IMR-90 (cell line): ENCODE results near the gene TOP3B. TPM values are rescaled to one million over a fixed set of nuclear protein-coding genes. Genes with fewer than 3 reads are reported as not detected.

ENCODE experiments used
- ATAC-seq: fragments of 200-7000 bp; cut with Tn5 transposase; 2 replicates; pipeline ENCODE4 v1.9.1; 2020; ENCODE audit warnings: low read depth, mild to moderate bottlenecking, moderate library complexity
- BruUV-seq: library from RNA; stranded (reverse); fragments of 400-500 nt; replicated peaks from 2 replicates; lab custom pipeline; 2021; lab: Mats Ljungman, UMichigan
- CTCF ChIA-PET: fragments of 300-600 bp; formaldehyde crosslinking; extraction: SDS; loops from one replicate; lab custom pipeline; 2021; ENCODE audit warnings: antibody characterized with exemption; lab: Yijun Ruan, JAX
- POLR2A ChIA-PET: fragments of 300-600 bp; sonication (Branson Sonifier 250); formaldehyde crosslinking; loops from one replicate; lab custom pipeline; 2022; ENCODE audit warnings: antibody characterized with exemption; ENCODE audit not compliant: unreplicated experiment; lab: Charles Lee
- DNase-seq: peaks from one replicate; pipeline ENCODE4 v3.0.0; 2013
- H2AFZ ChIP-seq: replicated peaks from 2 replicates; pipeline ENCODE3; 2013; ENCODE audit warnings: low read length, mild to moderate bottlenecking; ENCODE audit not compliant: poor library complexity
- H2AK5ac ChIP-seq: 2 replicates; pipeline ENCODE4 v1.6.1; 2013; ENCODE audit warnings: low read depth, low read length, inconsistent platforms
- H2AK9ac ChIP-seq: replicated peaks from 2 replicates; pipeline ENCODE3; 2013; ENCODE audit warnings: mild to moderate bottlenecking, low read depth, low read length, moderate library complexity; ENCODE audit not compliant: poor library complexity
- H2BK120ac ChIP-seq: 2 replicates; pipeline ENCODE4 v1.6.1; 2013; ENCODE audit warnings: low read depth, low read length, inconsistent platforms
- H2BK15ac ChIP-seq: 3 replicates; pipeline ENCODE4 v1.6.1; 2013; ENCODE audit warnings: low read depth, low read length, inconsistent platforms
- H2BK20ac ChIP-seq: 2 replicates; pipeline ENCODE4 v1.6.1; 2013; ENCODE audit warnings: low read depth, mild to moderate bottlenecking, inconsistent platforms, low read length, moderate library complexity
- H2BK5ac ChIP-seq: 2 replicates; pipeline ENCODE4 v1.6.1; 2013; ENCODE audit warnings: mild to moderate bottlenecking, low read depth, low read length, inconsistent platforms; ENCODE audit not compliant: poor library complexity, severe bottlenecking
- H3K14ac ChIP-seq: replicated peaks from 2 replicates; pipeline ENCODE4 v1.6.1; 2013; ENCODE audit warnings: low read depth, low read length, inconsistent platforms
- H3K18ac ChIP-seq: 2 replicates; pipeline ENCODE4 v1.6.1; 2013; ENCODE audit warnings: low read depth, low read length, control low read depth
- H3K23ac ChIP-seq: 2 replicates; pipeline ENCODE4 v1.6.1; 2013; ENCODE audit warnings: low read depth, low read length, inconsistent platforms
- H3K27ac ChIP-seq: 2 replicates; pipeline ENCODE4 v1.5.1; 2013; ENCODE audit warnings: mild to moderate bottlenecking, control low read depth, low read length; ENCODE audit not compliant: insufficient read depth
- H3K27me3 ChIP-seq: 2 replicates; pipeline ENCODE4 v1.6.1; 2013; ENCODE audit warnings: low read length; ENCODE audit not compliant: control insufficient read depth, insufficient read depth
- H3K36me3 ChIP-seq: 2 replicates; pipeline ENCODE4 v1.6.1; 2013; ENCODE audit warnings: low read length, mixed read lengths; ENCODE audit not compliant: control insufficient read depth, insufficient read depth
- H3K4ac ChIP-seq: 2 replicates; pipeline ENCODE4 v1.6.1; 2013; ENCODE audit warnings: low read depth, low read length, inconsistent platforms
- H3K4me1 ChIP-seq: 2 replicates; pipeline ENCODE4 v1.6.1; 2013; ENCODE audit warnings: low read length, mixed read lengths; ENCODE audit not compliant: control insufficient read depth, insufficient read depth
- H3K4me2 ChIP-seq: 2 replicates; pipeline ENCODE4 v1.6.1; 2013; ENCODE audit warnings: low read depth, mild to moderate bottlenecking, control low read depth, low read length, moderate library complexity
- H3K4me3 ChIP-seq: 2 replicates; pipeline ENCODE4 v1.5.1; 2013; ENCODE audit warnings: low read depth, mild to moderate bottlenecking, control low read depth, low read length, moderate library complexity; ENCODE audit not compliant: insufficient read depth
- H3K56ac ChIP-seq: 2 replicates; pipeline ENCODE4 v1.6.1; 2013; ENCODE audit warnings: low read length, inconsistent platforms; ENCODE audit not compliant: insufficient read depth; ENCODE audit errors: extremely low read depth
- H3K79me1 ChIP-seq, 2 experiments: 2 replicates each; pipeline ENCODE4 v1.6.1; 2013; ENCODE audit warnings: low read length in 2 of 2, inconsistent platforms in 1 of 2, low read depth in 1 of 2
- H3K9ac ChIP-seq: 2 replicates; pipeline ENCODE4 v1.6.1; 2013; ENCODE audit warnings: low read depth, low read length, control low read depth
- H3K9me1 ChIP-seq: 2 replicates; pipeline ENCODE4 v1.6.1; 2013; ENCODE audit warnings: low read length, inconsistent platforms; ENCODE audit not compliant: insufficient read depth
- H3K9me3 ChIP-seq: 2 replicates; pipeline ENCODE4 v1.6.1; 2013; ENCODE audit warnings: low read length; ENCODE audit not compliant: control insufficient read depth, insufficient read depth
- H4K20me1 ChIP-seq: 2 replicates; pipeline ENCODE4 v1.6.1; 2013; ENCODE audit warnings: low read length, inconsistent platforms; ENCODE audit not compliant: insufficient read depth
- H4K5ac ChIP-seq: 2 replicates; pipeline ENCODE4 v1.6.1; 2013; ENCODE audit warnings: mild to moderate bottlenecking, low read depth, low read length, control low read depth
- H4K8ac ChIP-seq, 2 experiments: 2 replicates each; pipeline ENCODE4 v1.6.1; 2013; ENCODE audit warnings: low read depth in 2 of 2, low read length in 2 of 2, control low read depth in 1 of 2, inconsistent platforms in 1 of 2
- H4K91ac ChIP-seq: 2 replicates; pipeline ENCODE4 v1.6.1; 2013; ENCODE audit warnings: low read depth, low read length, inconsistent platforms; ENCODE audit not compliant: insufficient read depth
- BHLHE40 ChIP-seq: fragments of 150-350 bp; IDR thresholded peaks from 2 replicates; pipeline ENCODE4 v1.6.1; 2016; ENCODE audit warnings: mild to moderate bottlenecking, low read depth, low read length
- CEBPB ChIP-seq: IDR thresholded peaks from 2 replicates; pipeline ENCODE4 v1.6.1; 2012; ENCODE audit warnings: low read depth, low read length, improper control_type of control experiment
- FOS ChIP-seq: fragments of 150-350 bp; IDR thresholded peaks from 2 replicates; pipeline ENCODE4 v1.6.1; 2016; ENCODE audit warnings: low read depth, low read length
- MAFK ChIP-seq: IDR thresholded peaks from 2 replicates; pipeline ENCODE4 v1.6.1; 2012; ENCODE audit warnings: low read depth, low read length, improper control_type of control experiment
- MAZ ChIP-seq: IDR thresholded peaks from 2 replicates; pipeline ENCODE4 v1.6.1; 2012; ENCODE audit warnings: low read depth, mild to moderate bottlenecking, low read length, improper control_type of control experiment, moderate library complexity, borderline replicate concordance
- NFE2L2 ChIP-seq: fragments of 150-350 bp; IDR thresholded peaks from 2 replicates; pipeline ENCODE4 v1.6.1; 2016; ENCODE audit warnings: low read depth, mild to moderate bottlenecking, low read length
- POLR2A ChIP-seq: IDR thresholded peaks from 2 replicates; pipeline ENCODE4 v1.6.1; 2012; ENCODE audit warnings: mild to moderate bottlenecking, low read depth, low read length
- RFX5 ChIP-seq: IDR thresholded peaks from 2 replicates; pipeline ENCODE4 v1.8.0; 2012; ENCODE audit warnings: low read depth, mild to moderate bottlenecking, low read length, moderate library complexity
- SMC3 ChIP-seq: fragments of 150-350 bp; IDR thresholded peaks from 2 replicates; pipeline ENCODE4 v1.6.1; 2016; ENCODE audit warnings: low read depth, mild to moderate bottlenecking, antibody characterized with exemption, low read length, moderate library complexity
- WGBS, 2 experiments: methylation state at CpG; one replicate each; pipeline versions ENCODE4 v1.1.5 to v1.1.7; 2013; ENCODE audit warnings: missing lambda C conversion rate in 2 of 2; ENCODE audit not compliant: insufficient read length in 1 of 2; ENCODE audit errors: extremely low coverage in 2 of 2; 5-methylcytosine and 5-hydroxymethylcytosine counted together
- dilution Hi-C: fragments of 300-500 bp; cut with HindIII; formaldehyde crosslinking; loops from one replicate; pipeline ENCODE4 v1.14.3; 2018; ENCODE audit warnings: low sequenced_read_pairs; ENCODE audit not compliant: unreplicated experiment
- in situ Hi-C: fragments of 300-500 bp; cut with MboI; formaldehyde crosslinking; loops from 3 replicates; pipeline ENCODE4 v1.14.3; 2019; ENCODE audit warnings: low sequenced_read_pairs, inconsistent platforms, mixed read lengths
- intact Hi-C: fragments of 100-400 bp; cut with micrococcal nuclease; formaldehyde crosslinking; loops from 2 replicates; pipeline ENCODE4 v1.10.0; 2022
- polyA plus RNA-seq, 3 experiments: library from polyadenylated mRNA; depleted of rRNA; stranded (reverse); fragments of >200 nt; gene quantifications; 2 replicates each; pipeline ENCODE4 v1.2.3, GENCODE V29; 2012; ENCODE audit warnings: low replicate concordance in 1 of 3
- total RNA-seq: library from RNA; depleted of rRNA; stranded (reverse); fragments of >200 nt; gene quantifications from 2 replicates; pipeline ENCODE4 v1.2.3, GENCODE V29; 2012
- TF ChIP-seq, protein P1 (sequence below): fragments of 150-350 bp; IDR thresholded peaks from 2 replicates; pipeline ENCODE4 v1.6.1; 2016; ENCODE audit warnings: low read depth, mild to moderate bottlenecking, low read length, moderate library complexity, borderline replicate concordance
- TF ChIP-seq, protein P2 (sequence below): conservative IDR thresholded peaks from 2 replicates; pipeline ENCODE4 v1.5.1; 2012; ENCODE audit warnings: mild to moderate bottlenecking, low read depth, low read length, improper control_type of control experiment

Gene TOP3B
- total and polyA plus RNA-seq, 2 of the 4 experiments (the other 2 are of a cell fraction) = 23.0 to 23.5 TPM

DNA sequence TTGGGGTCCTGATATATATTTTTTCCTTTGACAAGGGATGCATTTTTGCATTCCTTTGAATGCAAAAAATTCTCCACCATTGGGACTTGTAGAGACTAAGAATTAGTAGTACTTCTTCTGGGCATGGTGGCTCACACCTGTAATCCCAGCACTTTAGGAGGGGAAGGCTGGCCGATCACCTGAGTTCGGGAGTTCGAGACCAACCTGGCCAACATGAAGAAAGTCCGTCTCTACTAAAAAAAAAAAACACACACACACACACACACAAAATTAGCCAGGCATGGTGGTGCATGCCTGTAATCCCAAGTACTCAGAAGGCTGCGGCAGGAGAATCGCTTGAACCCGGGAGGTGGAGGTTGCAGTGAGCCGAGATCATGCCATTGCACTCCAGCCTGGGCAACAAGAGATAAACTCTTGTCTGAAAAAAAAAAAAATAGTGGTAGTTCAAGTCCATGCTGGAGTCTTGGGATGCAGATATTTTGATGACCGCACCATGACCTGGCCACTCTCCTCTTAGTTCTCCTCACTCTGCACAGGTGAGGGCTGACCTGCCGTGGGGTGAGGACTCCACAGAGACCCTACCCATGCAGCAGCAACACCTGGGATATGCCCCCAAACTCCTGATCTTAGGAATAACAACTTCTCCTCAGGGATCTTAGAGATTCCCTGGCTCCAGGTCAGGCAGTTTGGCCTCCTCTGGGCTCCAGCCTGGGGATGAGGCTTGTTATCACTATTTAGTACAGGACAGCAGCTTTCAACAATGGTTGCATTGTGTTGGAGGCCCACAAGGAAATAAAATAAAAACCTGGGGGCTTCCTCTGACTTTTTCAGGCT is 36.5 kb upstream of the TOP3B start:
- no peak overlapping the region for H3K4ac ChIP-seq
- H3K27ac ChIP-seq = no peak overlapping the region
- no peak overlapping the region for H3K4me3 ChIP-seq
- no peak overlapping the region for H2BK120ac ChIP-seq
- H3K14ac ChIP-seq = no peak overlapping the region
- intact Hi-C loops (no loop called here), in situ Hi-C loops (no loop called here), dilution Hi-C loops (no loop called here)
- no peak overlapping the region for H2BK5ac ChIP-seq
- H4K20me1 ChIP-seq = no peaks in the 10 kb centered on the region
- TF ChIP-seq, protein P1, sequence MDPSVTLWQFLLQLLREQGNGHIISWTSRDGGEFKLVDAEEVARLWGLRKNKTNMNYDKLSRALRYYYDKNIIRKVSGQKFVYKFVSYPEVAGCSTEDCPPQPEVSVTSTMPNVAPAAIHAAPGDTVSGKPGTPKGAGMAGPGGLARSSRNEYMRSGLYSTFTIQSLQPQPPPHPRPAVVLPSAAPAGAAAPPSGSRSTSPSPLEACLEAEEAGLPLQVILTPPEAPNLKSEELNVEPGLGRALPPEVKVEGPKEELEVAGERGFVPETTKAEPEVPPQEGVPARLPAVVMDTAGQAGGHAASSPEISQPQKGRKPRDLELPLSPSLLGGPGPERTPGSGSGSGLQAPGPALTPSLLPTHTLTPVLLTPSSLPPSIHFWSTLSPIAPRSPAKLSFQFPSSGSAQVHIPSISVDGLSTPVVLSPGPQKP = no peak
- TF ChIP-seq FOS (no peak), CEBPB (no peak), RFX5 (no peak), NFE2L2 (no peak), SMC3 (no peak), POLR2A (no peak), BHLHE40 (no peak), MAZ (no peak), MAFK (no peak)
- TF ChIP-seq, protein P2, sequence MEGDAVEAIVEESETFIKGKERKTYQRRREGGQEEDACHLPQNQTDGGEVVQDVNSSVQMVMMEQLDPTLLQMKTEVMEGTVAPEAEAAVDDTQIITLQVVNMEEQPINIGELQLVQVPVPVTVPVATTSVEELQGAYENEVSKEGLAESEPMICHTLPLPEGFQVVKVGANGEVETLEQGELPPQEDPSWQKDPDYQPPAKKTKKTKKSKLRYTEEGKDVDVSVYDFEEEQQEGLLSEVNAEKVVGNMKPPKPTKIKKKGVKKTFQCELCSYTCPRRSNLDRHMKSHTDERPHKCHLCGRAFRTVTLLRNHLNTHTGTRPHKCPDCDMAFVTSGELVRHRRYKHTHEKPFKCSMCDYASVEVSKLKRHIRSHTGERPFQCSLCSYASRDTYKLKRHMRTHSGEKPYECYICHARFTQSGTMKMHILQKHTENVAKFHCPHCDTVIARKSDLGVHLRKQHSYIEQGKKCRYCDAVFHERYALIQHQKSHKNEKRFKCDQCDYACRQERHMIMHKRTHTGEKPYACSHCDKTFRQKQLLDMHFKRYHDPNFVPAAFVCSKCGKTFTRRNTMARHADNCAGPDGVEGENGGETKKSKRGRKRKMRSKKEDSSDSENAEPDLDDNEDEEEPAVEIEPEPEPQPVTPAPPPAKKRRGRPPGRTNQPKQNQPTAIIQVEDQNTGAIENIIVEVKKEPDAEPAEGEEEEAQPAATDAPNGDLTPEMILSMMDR = no peak
- no peak overlapping the region for H2AK9ac ChIP-seq
- H2BK20ac ChIP-seq = no peak overlapping the region
- peaks cover 8% of the 10 kb centered on the region for H3K9me1 ChIP-seq
- no peaks in the 10 kb centered on the region for H3K9me3 ChIP-seq
- POLR2A ChIA-PET = no interaction called here
- no TSS peak for BruUV-seq
- H3K56ac ChIP-seq = no peak overlapping the region
- no peak for ATAC-seq
- WGBS, 2 experiments = no CpG with 5 or more reads among the region's 10 CpGs
- H3K79me1 ChIP-seq = no peaks in the 10 kb centered on the region
- H3K18ac ChIP-seq = no peak overlapping the region
- H4K5ac ChIP-seq = no peak overlapping the region
- no peak overlapping the region for H3K4me2 ChIP-seq
- H2AFZ ChIP-seq = no peak overlapping the region
- no peak overlapping the region for H4K91ac ChIP-seq
- H2AK5ac ChIP-seq = no peak overlapping the region
- H3K23ac ChIP-seq = no peak overlapping the region
- no peaks in the 10 kb centered on the region for H3K36me3 ChIP-seq
- CTCF ChIA-PET = no interaction called here
- H4K8ac ChIP-seq = no peak overlapping the region
- peaks cover 2% of the 10 kb centered on the region; the same call in 1 of the 2 replicates for H3K4me1 ChIP-seq
- no peaks in the 10 kb centered on the region for H3K27me3 ChIP-seq
- H3K9ac ChIP-seq = no peak overlapping the region
- no peak overlapping the region for H2BK15ac ChIP-seq
- no peak for DNase-seq
